Measurements from ENCODE around the gene CCR4.
"Not testable (repeated sequence)": the region's sequence is repeated elsewhere in the genome, so short reads cannot be mapped to it uniquely, and the experiment has no call there.

CCR4 gene

DNA sequence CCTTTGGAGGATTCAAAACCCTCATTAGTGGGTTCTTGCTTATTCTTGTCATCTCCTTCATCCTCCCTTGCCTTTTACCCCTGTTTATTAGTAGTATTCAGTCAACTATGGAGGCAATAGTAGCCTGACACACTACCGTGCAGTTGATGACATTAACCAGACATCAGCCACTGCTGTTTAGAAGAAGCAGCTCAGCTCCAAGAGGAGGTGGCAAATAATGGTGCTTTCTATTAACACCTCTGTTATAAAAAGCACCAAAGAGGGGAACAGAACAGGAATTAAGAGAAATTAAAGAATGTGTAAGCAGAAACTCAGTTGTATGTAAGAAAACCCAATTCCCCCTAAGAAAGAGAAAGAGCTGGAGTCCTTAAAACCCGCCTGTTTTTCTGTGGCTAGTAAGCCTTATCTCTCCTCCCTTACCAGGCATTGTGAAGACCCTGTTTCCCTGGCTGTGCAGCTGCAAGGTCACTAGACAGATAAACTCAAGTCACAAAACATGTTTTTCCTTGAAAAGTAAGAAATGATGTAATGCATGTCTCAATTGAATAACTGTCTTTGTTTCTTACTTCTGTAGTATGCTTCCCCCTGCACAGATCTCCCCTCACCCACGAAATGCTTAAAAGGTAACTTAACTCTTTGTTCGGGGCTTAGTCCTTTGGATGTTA is 21.2 kb downstream of the CCR4 start:
- TF ChIP-seq CTCF (IDR thresholded peaks at IDR 0.05; ENCODE audit: low read depth, low read length), result no peak
- H3K4me3 ChIP-seq (ENCODE audit: low read depth, low read length), result no peak overlapping the region
- no peak for DNase-seq (ENCODE audit: low read depth, low spot score)
- in situ Hi-C loops (cut with HindIII; ENCODE audit: low sequenced_read_pairs), result no loop called here

GRCh38 chr3:32973982-32974381 is 22.5 kb downstream of the CCR4 start:
- TF ChIP-seq CTCF (IDR thresholded peaks at IDR 0.05; ENCODE audit: low read depth, low read length), result no peak
- in situ Hi-C loops (cut with HindIII; ENCODE audit: low sequenced_read_pairs), result no loop called here
- H3K4me3 ChIP-seq (ENCODE audit: low read depth, low read length), result no peak overlapping the region
- DNase-seq (ENCODE audit: low read depth, low spot score), result peak; percentile 16

GRCh38 chr3:32975891-32976595 is 24.6 kb downstream of the CCR4 start:
- no peak for DNase-seq (ENCODE audit: low read depth, low spot score)
- in situ Hi-C loops (cut with HindIII; ENCODE audit: low sequenced_read_pairs), result no loop called here
- no peak overlapping the region for H3K4me3 ChIP-seq (ENCODE audit: low read depth, low read length)
- TF ChIP-seq CTCF (IDR thresholded peaks at IDR 0.05; ENCODE audit: low read depth, low read length), result no peak

DNA sequence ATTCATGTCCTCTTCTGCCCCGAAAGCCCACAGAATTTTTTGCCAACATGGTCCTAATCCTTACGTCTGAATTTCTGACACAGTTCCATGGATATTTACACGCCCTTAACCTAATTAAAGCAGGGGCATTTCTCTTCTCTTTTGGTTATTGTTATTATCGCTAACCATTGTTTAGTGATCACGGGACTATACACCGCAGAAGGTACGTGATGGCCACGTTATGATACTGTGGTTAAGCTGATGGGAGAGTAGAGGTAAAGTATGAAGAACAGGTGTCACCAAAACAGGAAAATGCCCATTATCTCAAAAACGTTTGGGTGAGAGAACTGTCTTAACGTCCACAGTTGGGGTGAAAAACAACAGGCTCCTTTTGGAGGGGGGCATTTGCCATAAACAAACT is 26.4 kb downstream of the CCR4 start:
- no peak for DNase-seq (ENCODE audit: low read depth, low spot score)
- H3K4me3 ChIP-seq (ENCODE audit: low read depth, low read length), result no peak overlapping the region
- no peak for TF ChIP-seq CTCF (IDR thresholded peaks at IDR 0.05; ENCODE audit: low read depth, low read length)
- in situ Hi-C loops (cut with HindIII; ENCODE audit: low sequenced_read_pairs), result no loop called here

GRCh38 chr3:32978331-32978730 is 26.9 kb downstream of the CCR4 start:
- no peak for DNase-seq (ENCODE audit: low read depth, low spot score)
- in situ Hi-C loops (cut with HindIII; ENCODE audit: low sequenced_read_pairs), result no loop called here
- no peak for TF ChIP-seq CTCF (IDR thresholded peaks at IDR 0.05; ENCODE audit: low read depth, low read length)
- H3K4me3 ChIP-seq (ENCODE audit: low read depth, low read length), result no peak overlapping the region

- TF ChIP-seq CTCF (IDR thresholded peaks at IDR 0.05; ENCODE audit: low read depth, low read length), result no peak
- in situ Hi-C loops (cut with HindIII; ENCODE audit: low sequenced_read_pairs), result no loop called here
- no peak for DNase-seq (ENCODE audit: low read depth, low spot score)
Observed at GRCh38 chr3:32983124-32983523, 31.7 kb downstream of the CCR4 start.

DNA sequence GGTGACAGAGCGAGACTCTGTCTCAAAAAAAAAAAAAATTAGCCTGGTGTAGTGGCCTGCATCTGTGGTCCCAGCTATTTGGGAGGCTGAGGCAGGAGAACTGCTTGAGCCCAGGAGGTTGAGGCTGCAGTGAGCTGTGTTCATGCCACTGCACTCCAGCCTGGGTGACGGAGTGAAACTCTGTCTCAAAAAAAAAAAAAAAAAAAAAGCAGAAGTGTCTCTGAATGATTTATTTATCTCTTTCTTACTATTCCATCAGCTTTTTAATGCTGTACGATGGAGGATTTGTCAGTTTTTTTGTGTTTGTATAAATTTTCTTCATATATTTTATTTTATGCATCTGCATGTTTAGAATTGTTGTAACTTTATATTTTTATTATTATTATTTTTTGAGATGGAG is 33.5 kb downstream of the CCR4 start:
- in situ Hi-C loops (cut with HindIII; ENCODE audit: low sequenced_read_pairs); H3K4me3 ChIP-seq (ENCODE audit: low read depth, low read length): not testable (repeated sequence)

More at GRCh38 chr3:32983124-32983523, 31.7 kb downstream of the CCR4 start:
- H3K4me3 ChIP-seq (ENCODE audit: low read depth, low read length), result no peak overlapping the region

More for the DNA sequence above, 33.5 kb downstream of the CCR4 start:
- not testable (repeated sequence) for DNase-seq (ENCODE audit: low read depth, low spot score)
